HG03108 (cell line): ENCODE data around the gene C22orf23.
"Not testable (repeated sequence)": the region's sequence is repeated elsewhere in the genome, so short reads cannot be mapped to it uniquely, and the experiment has no call there.

Experiments used
- ATAC-seq: cut with Tn5 transposase; IDR thresholded peaks from one replicate; pipeline ENCODE4 v1.9.1; 2021; ENCODE audit warnings: moderate library complexity; ENCODE audit not compliant: unreplicated experiment

The C22orf23 gene

GRCh38 chr22:37957232-37957631, 3.8 kb upstream of the C22orf23 start:
- no peak for ATAC-seq

- not testable (repeated sequence) for ATAC-seq
Observed at GRCh38 chr22:37955825-37956397, 2.5 kb upstream of the C22orf23 start.

GRCh38 chr22:37954686-37955085, 1.3 kb upstream of the C22orf23 start:
- ATAC-seq = no peak

GRCh38 chr22:37953062-37953436, 352 bp downstream of the C22orf23 start:
- no peak for ATAC-seq

GRCh38 chr22:37952629-37953028, 772 bp downstream of the C22orf23 start:
- ATAC-seq = not testable (repeated sequence)

- no peak for ATAC-seq
Observed at GRCh38 chr22:37951305-37951704, 2.1 kb downstream of the C22orf23 start.

GRCh38 chr22:37947142-37947795, 6.1 kb downstream of the C22orf23 start:
- not testable (repeated sequence) for ATAC-seq

- ATAC-seq = not testable (repeated sequence)
Observed at GRCh38 chr22:37944423-37944822, 9.0 kb downstream of the C22orf23 start.

GRCh38 chr22:37943825-37944198, 9.6 kb downstream of the C22orf23 start:
- no peak for ATAC-seq

GRCh38 chr22:37943136-37943824, 10.1 kb downstream of the C22orf23 start:
- no peak for ATAC-seq

GRCh38 chr22:37942133-37942532, 11.3 kb downstream of the C22orf23 start:
- no peak for ATAC-seq

GRCh38 chr22:37940698-37941376, 12.6 kb downstream of the C22orf23 start:
- ATAC-seq = no peak

GRCh38 chr22:37933711-37934376, 19.6 kb downstream of the C22orf23 start:
- peak; percentile 88 for ATAC-seq

GRCh38 chr22:37932821-37933578, 20.4 kb downstream of the C22orf23 start:
- no peak for ATAC-seq

- no peak for ATAC-seq
Observed at GRCh38 chr22:37932401-37932800, 21.0 kb downstream of the C22orf23 start.

- no peak for ATAC-seq
Observed at GRCh38 chr22:37931893-37932389, 21.5 kb downstream of the C22orf23 start.

GRCh38 chr22:37930952-37931440, 22.4 kb downstream of the C22orf23 start:
- no peak for ATAC-seq

- ATAC-seq = no peak
Observed at GRCh38 chr22:37930270-37930951, 23.0 kb downstream of the C22orf23 start.

GRCh38 chr22:37929390-37929789, 24.0 kb downstream of the C22orf23 start:
- no peak for ATAC-seq

- no peak for ATAC-seq
Observed at GRCh38 chr22:37927637-37927936, 25.8 kb downstream of the C22orf23 start.
